Loucy (cell line): ENCODE data around the gene SGCA.

ENCODE experiments used
- H2AFZ ChIP-seq: fragments of 200-600 bp; sonication (generic); 2 replicates; pipeline ENCODE4 v1.6.0; 2016; ENCODE audit warnings: antibody characterized with exemption, mild to moderate bottlenecking, low read length, moderate library complexity
- H3F3A ChIP-seq: fragments of 200-600 bp; 2 replicates; pipeline ENCODE4 v1.6.0; 2016; ENCODE audit warnings: antibody characterized with exemption, low read depth, mild to moderate bottlenecking
- H3K27me3 ChIP-seq: fragments of 200-600 bp; sonication (generic); 2 replicates; pipeline ENCODE4 v1.6.1; 2014; ENCODE audit warnings: low read length, mild to moderate bottlenecking; ENCODE audit not compliant: insufficient read depth, poor library complexity, severe bottlenecking
- H3K36me3 ChIP-seq: fragments of 200-600 bp; sonication (generic); 2 replicates; pipeline ENCODE4 v1.6.1; 2016; ENCODE audit warnings: low read length; ENCODE audit not compliant: insufficient read depth
- H3K4me1 ChIP-seq: fragments of 200-600 bp; sonication (generic); 2 replicates; pipeline ENCODE4 v1.5.1; 2014; ENCODE audit warnings: low read length, mild to moderate bottlenecking; ENCODE audit not compliant: insufficient read depth, poor library complexity, severe bottlenecking
- H3K4me2 ChIP-seq: fragments of 200-600 bp; sonication (generic); 2 replicates; pipeline ENCODE4 v1.6.0; 2014; ENCODE audit warnings: antibody characterized with exemption, low read length, low read depth, mild to moderate bottlenecking; ENCODE audit not compliant: poor library complexity, severe bottlenecking
- H3K4me3 ChIP-seq: fragments of 200-600 bp; sonication (generic); 2 replicates; pipeline ENCODE4 v1.5.1; 2014; ENCODE audit warnings: low read length, mild to moderate bottlenecking, mixed read lengths; ENCODE audit not compliant: poor library complexity, severe bottlenecking
- H3K79me2 ChIP-seq: fragments of 200-600 bp; sonication (generic); 2 replicates; pipeline ENCODE4 v1.6.1; 2014; ENCODE audit warnings: low read length; ENCODE audit not compliant: insufficient read depth
- H3K9ac ChIP-seq: fragments of 200-600 bp; sonication (generic); 2 replicates; pipeline ENCODE4 v1.6.0; 2014; ENCODE audit warnings: mild to moderate bottlenecking, low read depth, low read length, moderate library complexity; ENCODE audit not compliant: poor library complexity, severe bottlenecking
- H3K9me2 ChIP-seq: fragments of 200-600 bp; sonication (generic); replicated peaks from 2 replicates; pipeline ENCODE4 v1.6.1; 2016; ENCODE audit warnings: low read depth, low read length, mixed read lengths
- H3K9me3 ChIP-seq: fragments of 200-600 bp; sonication (generic); 2 replicates; pipeline ENCODE4 v1.6.1; 2014; ENCODE audit warnings: mild to moderate bottlenecking, antibody characterized with exemption, low read length, low read depth; ENCODE audit not compliant: insufficient read depth
- H4K20me1 ChIP-seq: fragments of 200-600 bp; sonication (generic); 2 replicates; pipeline ENCODE4 v1.6.0; 2014; ENCODE audit warnings: antibody characterized with exemption, low read length, mild to moderate bottlenecking; ENCODE audit not compliant: insufficient read depth, poor library complexity, severe bottlenecking
- CTCF ChIP-seq: fragments of 200-600 bp; sonication (generic); conservative IDR thresholded peaks from 2 replicates; pipeline ENCODE4 v1.5.1; 2014; ENCODE audit warnings: mild to moderate bottlenecking, antibody characterized with exemption, low read length
- EZH2phosphoT487 ChIP-seq: fragments of 200-600 bp; IDR thresholded peaks from 2 replicates; pipeline ENCODE4 v1.6.1; 2018; ENCODE audit warnings: antibody characterized with exemption, mild to moderate bottlenecking, moderate library complexity, borderline replicate concordance

The SGCA gene

GRCh38 chr17:50165867-50166517 is at the start of gene SGCA:
Gene SGCA, plus strand, starts transcription at chr17:50166005. Its CDS starts 36 bp downstream, at chr17:50166041.
- Histone ChIP-seq H3K79me2 (no peaks in the 10 kb centered on the region), H3K27me3 (no peaks in the 10 kb centered on the region), H3K9me3 (no peaks in the 10 kb centered on the region), H3F3A (no peaks in the 10 kb centered on the region), H4K20me1 (no peaks in the 10 kb centered on the region), H2AFZ (no peak within 1 kb of the TSS), H3K4me3 (no peak within 1 kb of the TSS), H3K4me1 (peaks cover 8% of the 10 kb centered on the region), H3K36me3 (no peaks in the 10 kb centered on the region), H3K9ac (no peak within 1 kb of the TSS), H3K4me2 (no peak within 1 kb of the TSS), H3K9me2 (no peaks in the 10 kb centered on the region)
- no peak for TF ChIP-seq CTCF
- TF ChIP-seq EZH2phosphoT487: no peak

- H2AFZ ChIP-seq: no peak overlapping the region
- H3K4me2 ChIP-seq: no peak overlapping the region
- no peak overlapping the region for H3K4me3 ChIP-seq
- H3K79me2 ChIP-seq: no peaks in the 10 kb centered on the region
- no peaks in the 10 kb centered on the region for H4K20me1 ChIP-seq
- no peak overlapping the region for H3K9ac ChIP-seq
- H3K36me3 ChIP-seq: no peaks in the 10 kb centered on the region
- no peaks in the 10 kb centered on the region for H3F3A ChIP-seq
- TF ChIP-seq CTCF (no peak; the same call in 1 of the 2 replicates), EZH2phosphoT487 (no peak)
- H3K9me3 ChIP-seq: no peaks in the 10 kb centered on the region
- no peaks in the 10 kb centered on the region for H3K9me2 ChIP-seq
- H3K4me1 ChIP-seq: no peaks in the 10 kb centered on the region
- no peaks in the 10 kb centered on the region for H3K27me3 ChIP-seq
Observed at GRCh38 chr17:50117202-50118051, 48.4 kb upstream of the SGCA start.

GRCh38 chr17:50118076-50118827 is 47.6 kb upstream of the SGCA start:
- H3K36me3 ChIP-seq: no peaks in the 10 kb centered on the region
- H3K4me2 ChIP-seq: no peak overlapping the region
- H3K9ac ChIP-seq: no peak overlapping the region
- TF ChIP-seq CTCF (no peak), EZH2phosphoT487 (no peak)
- H3F3A ChIP-seq: no peaks in the 10 kb centered on the region
- no peaks in the 10 kb centered on the region for H4K20me1 ChIP-seq
- no peak overlapping the region for H2AFZ ChIP-seq
- no peaks in the 10 kb centered on the region for H3K9me3 ChIP-seq
- no peaks in the 10 kb centered on the region for H3K27me3 ChIP-seq
- no peaks in the 10 kb centered on the region for H3K9me2 ChIP-seq
- no peak overlapping the region for H3K4me3 ChIP-seq
- H3K79me2 ChIP-seq: no peaks in the 10 kb centered on the region
- no peaks in the 10 kb centered on the region for H3K4me1 ChIP-seq
